HG03558 (cell line): ENCODE data around the gene PILRA.

Experiments
- ATAC-seq: cut with Tn5 transposase; IDR thresholded peaks from one replicate; pipeline ENCODE4 v1.9.1; 2021; ENCODE audit warnings: moderate number of reproducible peaks; ENCODE audit not compliant: unreplicated experiment; ENCODE audit errors: extremely low read depth

Gene PILRA

GRCh38 chr7:100400656-100401055 lies 27.4 kb downstream of the PILRA start:
- no peak for ATAC-seq

GRCh38 chr7:100401811-100402210 lies 28.5 kb downstream of the PILRA start:
- no peak for ATAC-seq

DNA sequence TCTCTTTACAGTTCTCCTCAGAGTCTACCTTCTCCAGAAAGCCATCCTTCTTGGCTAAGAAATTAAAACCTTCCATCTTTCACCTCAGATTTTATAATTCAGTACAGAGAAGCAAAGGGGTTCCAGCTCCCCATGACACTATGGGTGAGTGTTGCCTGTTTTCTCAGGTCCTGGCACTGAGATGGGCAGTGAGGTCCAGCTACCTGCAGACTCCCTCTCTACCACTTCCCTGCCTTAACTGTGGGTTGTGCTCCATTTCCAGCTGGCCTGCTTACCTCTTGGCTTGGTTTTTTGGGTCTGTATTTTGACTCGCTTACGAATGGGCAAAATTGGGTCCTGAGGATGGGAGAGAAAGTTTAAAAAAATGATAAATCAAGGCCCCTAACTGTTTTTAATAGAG lies 29.0 kb downstream of the PILRA start:
- ATAC-seq, result no peak

DNA sequence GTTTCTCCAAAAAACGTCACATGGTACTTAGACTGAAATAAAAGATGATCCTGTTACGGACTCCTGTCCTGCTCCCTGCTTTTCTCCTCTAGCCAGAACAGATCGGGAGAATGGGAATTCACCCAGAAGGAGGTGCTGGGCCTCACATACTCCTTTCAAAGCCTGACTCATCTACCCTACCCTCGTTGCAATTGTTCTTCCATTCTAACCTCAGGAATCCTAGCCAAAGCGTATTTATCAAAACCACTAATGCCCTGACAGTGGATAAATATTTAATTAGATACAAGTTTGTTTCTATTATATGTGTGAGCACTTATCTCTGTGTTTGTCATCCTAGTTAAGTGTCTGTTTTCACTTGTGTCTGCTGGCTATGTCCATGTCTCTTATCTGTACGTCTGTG lies 33.5 kb downstream of the PILRA start:
- ATAC-seq, result no peak

DNA sequence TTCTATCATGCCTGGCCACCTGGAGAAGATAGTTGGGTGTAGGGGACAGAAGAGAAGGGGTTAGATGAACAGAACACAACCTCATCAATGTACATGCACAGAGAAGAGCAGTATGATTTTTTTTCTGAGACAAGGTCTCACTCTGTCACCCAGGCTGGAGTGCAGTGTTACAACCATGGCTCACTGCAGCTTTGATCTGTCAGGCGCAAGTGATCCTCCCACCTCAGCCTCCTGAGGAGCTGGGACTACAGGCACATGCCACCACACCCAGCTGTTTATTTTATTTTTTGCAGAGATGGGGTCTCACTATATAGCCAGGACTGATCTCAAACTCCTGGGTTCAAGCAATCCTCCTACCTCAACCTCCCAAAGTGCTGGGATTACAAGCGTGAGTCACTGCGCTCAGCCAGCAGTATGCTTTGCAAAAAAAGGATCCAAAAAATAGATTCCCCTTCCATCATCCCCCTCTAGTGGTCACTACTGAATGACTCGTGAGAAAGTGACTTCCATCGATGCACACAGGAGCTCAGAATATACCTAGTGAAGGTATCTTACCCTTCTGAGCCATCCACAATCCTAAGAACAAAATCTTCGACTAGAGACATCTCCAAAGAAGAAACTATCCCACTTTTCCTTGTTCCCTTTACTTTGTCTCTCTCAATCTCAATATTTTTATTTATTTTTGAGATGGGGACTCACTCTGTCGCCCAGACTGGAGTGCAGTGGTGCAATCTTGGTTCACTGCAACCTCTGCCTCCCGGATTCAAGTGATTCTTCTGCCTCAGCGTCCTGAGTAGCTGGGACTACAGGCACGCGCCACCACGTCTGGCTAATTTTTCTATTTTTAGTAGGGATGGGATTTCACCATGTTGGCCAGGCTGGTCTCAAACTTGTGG lies 34.2 kb downstream of the PILRA start:
- ATAC-seq, result no peak

DNA sequence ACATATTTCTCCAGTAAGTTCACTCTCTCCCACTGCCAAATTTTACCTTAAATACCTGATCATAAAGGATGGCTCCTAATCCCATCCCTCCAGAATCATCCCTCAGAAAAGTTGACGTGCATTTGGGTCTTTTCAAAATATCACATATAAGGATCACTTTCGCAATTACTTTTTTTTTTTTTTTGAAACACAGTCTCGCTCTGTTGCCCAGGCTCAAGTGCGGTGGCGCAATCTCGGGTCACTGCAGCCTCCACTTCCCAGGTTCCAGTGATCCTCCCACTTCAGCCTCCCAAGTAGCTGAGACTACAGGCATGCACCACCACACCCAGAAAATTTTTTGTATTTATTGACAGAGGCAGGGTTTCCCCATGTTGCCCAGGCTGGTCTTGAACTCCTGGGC lies 37.8 kb downstream of the PILRA start:
- ATAC-seq, result no peak

GRCh38 chr7:100413346-100413745 lies 40.1 kb downstream of the PILRA start:
- ATAC-seq, result no peak

GRCh38 chr7:100413889-100414288 lies 40.6 kb downstream of the PILRA start:
- ATAC-seq, result no peak

DNA sequence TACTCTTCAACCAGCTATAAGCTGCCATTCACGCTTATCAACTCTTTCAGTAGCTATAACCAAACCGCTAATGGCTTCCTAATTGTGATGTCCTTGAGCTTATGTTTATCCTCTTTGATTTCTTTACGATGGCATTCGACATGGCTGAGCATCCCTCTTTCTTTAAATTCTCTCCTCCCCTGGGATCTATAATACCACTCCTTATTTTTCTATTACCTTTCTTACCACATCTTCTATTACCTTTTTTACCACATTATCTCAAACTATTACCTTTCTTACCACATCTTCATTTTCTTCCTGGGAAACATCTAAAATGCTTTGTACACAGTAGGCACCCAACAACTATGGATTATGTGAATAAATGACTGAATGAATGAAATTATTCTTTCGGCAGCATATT lies 42.2 kb downstream of the PILRA start:
- ATAC-seq, result no peak

GRCh38 chr7:100418930-100419659 lies 45.8 kb downstream of the PILRA start:
- no peak for ATAC-seq

DNA sequence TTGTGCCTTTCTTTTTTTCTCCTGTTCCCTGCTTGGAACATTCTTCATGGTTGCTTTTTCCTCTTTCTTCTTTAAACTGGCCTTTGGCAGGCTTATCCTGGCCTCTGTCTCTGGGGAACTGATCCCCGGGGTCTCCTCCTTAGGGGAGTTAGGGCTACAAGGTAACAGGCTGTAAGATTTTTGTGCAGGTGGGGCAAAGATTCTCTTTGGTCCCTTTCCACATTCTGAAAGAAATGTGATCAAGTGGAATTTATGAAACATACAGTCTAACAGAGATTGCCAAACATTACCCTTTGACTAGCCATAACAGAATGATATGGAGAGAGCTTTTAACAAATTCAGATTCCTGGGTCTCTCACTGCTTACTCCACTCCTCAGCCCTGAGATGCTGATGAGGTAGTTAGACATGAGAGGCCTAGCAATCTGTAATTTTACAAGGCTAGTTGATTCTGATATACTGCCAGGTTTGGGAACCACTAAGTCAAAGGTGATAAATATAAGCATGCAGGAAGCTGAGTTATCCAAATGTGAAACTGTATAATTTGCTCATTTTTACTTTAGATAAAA lies 46.5 kb downstream of the PILRA start:
- no peak for ATAC-seq

DNA sequence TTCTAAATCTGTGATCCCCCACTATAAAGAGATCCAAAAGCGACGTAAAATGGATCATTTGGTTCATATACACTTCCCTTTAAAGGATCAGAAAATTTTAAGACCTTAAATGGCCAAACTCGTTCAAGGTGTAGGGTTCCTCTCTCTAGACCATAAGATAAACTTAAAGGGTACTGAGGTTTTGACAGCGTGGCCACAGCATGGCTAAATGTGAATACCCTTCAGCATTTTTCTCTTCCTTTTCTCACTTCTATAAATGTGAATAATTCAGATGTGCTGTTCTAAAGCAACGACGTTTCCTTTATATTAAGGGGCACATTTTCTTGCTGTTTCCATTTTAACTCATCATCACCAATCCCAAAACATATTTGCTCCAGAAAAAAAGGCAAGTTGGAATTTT lies 50.0 kb downstream of the PILRA start:
- ATAC-seq, result no peak

- ATAC-seq, result no peak
Measured at GRCh38 chr7:100425347-100425746, 52.1 kb downstream of the PILRA start.

- no peak for ATAC-seq
Measured at GRCh38 chr7:100426516-100426915, 53.2 kb downstream of the PILRA start.

DNA sequence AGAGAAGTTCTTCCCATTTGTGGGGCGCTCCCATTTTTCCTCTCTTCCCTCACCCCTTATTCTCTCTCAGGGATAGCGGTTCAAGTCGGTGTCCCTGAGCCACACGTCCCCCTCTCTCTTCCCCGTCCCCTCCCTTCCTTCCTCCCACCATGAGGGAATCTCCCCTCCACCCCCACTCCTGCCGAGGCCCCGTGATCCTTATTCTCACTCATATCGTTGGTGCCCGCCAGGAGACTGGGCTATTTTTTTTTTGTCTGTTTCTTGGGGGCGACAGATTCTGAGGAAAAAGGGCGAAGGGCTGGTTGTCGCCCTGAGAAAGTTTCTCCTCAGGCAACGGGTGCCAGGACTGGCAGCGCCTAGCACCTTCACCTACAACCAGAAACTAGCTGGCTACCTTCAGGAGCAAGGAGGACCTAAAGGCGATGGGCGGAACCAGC lies 54.5 kb downstream of the PILRA start:
- ATAC-seq, result no peak

- peak; percentile 23 for ATAC-seq
Measured at GRCh38 chr7:100428199-100428966, 55.1 kb downstream of the PILRA start, which contains the start of gene ZCWPW1. Gene ZCWPW1 (minus strand): TSS chr7:100428703. CDS start chr7:100420649, 8,054 bp downstream.

DNA sequence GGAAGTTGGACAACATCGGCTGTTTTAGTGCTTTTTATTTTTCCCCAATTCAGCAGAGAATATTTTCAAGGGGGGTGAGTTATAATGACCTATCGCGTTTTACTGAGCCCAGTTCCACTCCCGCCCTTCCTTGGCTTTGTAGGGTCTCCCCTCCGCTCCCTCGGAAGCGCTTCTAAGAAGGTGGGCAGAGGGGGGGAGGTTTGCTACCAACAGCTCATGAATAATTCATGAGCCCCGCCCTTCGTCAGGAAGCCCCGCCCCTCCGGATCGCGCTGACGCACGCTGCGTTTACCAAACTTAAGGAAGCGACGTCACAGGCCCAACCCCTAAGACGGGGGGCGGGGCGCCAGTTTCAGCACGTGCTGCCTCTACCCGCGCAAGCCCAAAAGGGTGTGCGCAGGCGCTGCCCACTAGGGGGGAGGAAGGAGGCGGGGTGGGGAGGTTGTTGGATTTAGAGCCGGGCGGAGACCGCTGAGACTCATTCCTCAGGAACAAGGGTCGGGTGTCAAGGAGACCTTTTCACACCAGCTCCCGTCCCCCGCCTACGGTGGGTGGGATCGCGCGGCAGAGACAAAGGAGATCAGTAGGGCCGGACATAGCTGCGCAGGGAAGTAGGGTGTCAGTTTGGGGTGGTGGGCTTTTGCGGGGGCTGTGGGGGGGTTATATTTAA lies 55.8 kb downstream of the PILRA start:
- no peak for ATAC-seq

DNA sequence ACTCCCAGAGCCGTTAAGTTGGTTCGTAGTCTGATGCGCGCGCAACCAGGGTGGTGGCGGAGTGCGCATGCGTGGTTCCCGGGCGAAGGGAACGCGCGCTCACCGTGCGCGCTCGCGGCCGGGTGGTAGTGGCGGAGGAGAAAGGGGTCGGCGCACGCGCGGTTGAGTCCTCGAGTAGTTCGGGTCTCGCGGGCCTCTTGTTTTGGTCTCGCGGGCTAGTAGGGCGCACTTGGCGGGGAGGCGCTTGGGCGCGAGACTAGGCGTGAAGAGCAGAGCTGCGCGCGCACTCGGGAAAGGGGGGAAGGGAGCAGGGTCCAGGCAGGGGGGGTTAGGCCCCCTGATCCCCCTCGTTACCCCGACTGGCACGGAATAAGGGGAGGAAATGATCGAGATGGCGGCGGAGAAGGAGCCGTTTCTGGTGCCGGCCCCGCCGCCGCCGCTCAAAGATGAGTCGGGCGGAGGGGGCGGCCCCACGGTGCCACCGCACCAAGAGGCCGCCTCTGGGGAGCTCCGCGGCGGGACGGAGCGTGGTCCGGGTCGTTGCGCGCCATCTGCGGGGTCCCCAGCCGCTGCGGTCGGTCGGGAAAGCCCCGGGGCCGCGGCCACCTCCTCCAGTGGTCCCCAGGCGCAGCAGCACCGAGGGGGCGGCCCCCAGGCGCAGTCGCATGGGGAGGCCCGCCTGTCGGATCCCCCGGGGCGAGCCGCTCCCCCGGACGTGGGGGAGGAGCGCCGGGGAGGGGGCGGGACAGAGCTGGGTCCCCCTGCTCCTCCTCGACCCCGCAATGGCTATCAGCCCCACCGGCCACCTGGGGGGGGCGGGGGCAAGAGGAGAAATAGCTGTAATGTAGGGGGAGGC lies 56.6 kb downstream of the PILRA start, which contains the start of gene MEPCE:
Gene MEPCE, plus strand, starts transcription at position 195 of the 856 bp plus-strand sequence. Its CDS starts 188 bp downstream, at position 383.
- no peak for ATAC-seq
